SK-N-SH (cell line): ENCODE results near the gene TMEM134. TPM values are rescaled to one million over a fixed set of nuclear protein-coding genes. Genes with fewer than 3 reads are reported as not detected.
"Not testable (repeated sequence)": the region's sequence is repeated elsewhere in the genome, so short reads cannot be mapped to it uniquely, and the experiment has no call there.

Experiments
- CTCF ChIA-PET: fragments of 300-600, 350-600 bp; formaldehyde crosslinking; extraction: SDS; loops from one replicate; lab custom pipeline; 2021; lab: Yijun Ruan, JAX
- POLR2A ChIA-PET: fragments of 350-600 bp; sonication (Branson Sonifier 250); formaldehyde crosslinking; extraction: SDS; loops from one replicate; lab custom pipeline; 2020; ENCODE audit warnings: antibody characterized with exemption, inconsistent platforms; lab: Yijun Ruan, JAX
- DNase-seq: peaks from one replicate; pipeline ENCODE4 v3.0.0; 2012
- H2AFZ ChIP-seq: fragments of 200-600 bp; sonication (generic); 2 replicates; pipeline ENCODE4 v1.8.1; 2016; ENCODE audit warnings: antibody characterized with exemption, mild to moderate bottlenecking, low read depth
- H3F3A ChIP-seq: fragments of 200-600 bp; sonication (generic); replicated peaks from 2 replicates; pipeline ENCODE3; 2016; ENCODE audit warnings: antibody characterized with exemption, mild to moderate bottlenecking; ENCODE audit not compliant: insufficient read depth
- H3K27ac ChIP-seq, 2 experiments: fragments of 200-500 bp in 1 of 2; fragments of 200-600 bp in 1 of 2; sonication (Bioruptor generic) in 1 of 2; sonication (generic), shearing (Covaris generic) in 1 of 2; 2 replicates each; pipeline versions ENCODE4 v1.5.1 to v1.6.1; 2014 to 2016; ENCODE audit warnings: low read depth in 2 of 2, inconsistent platforms in 1 of 2, low read length in 1 of 2, mild to moderate bottlenecking in 1 of 2, mixed read lengths in 1 of 2
- H3K27me3 ChIP-seq: fragments of 200-600 bp; sonication (generic), shearing (Covaris generic); 2 replicates; pipeline ENCODE4 v1.6.1; 2016; ENCODE audit warnings: mixed run types; ENCODE audit not compliant: insufficient read depth
- H3K36me3 ChIP-seq, 2 experiments: fragments of 200-500 bp in 1 of 2; fragments of 200-600 bp in 1 of 2; sonication (Bioruptor generic) in 1 of 2; sonication (generic) in 1 of 2; replicated peaks in 1 of 2; 2 replicates each; pipeline versions ENCODE3 to v1.5.1; 2014 to 2016; ENCODE audit warnings: low read length in 1 of 2, mild to moderate bottlenecking in 1 of 2; ENCODE audit not compliant: insufficient read depth in 2 of 2, control insufficient read depth in 1 of 2
- H3K4me1 ChIP-seq, 2 experiments: fragments of 200-500 bp in 1 of 2; fragments of 200-600 bp in 1 of 2; sonication (Bioruptor generic) in 1 of 2; sonication (generic), shearing (Covaris generic) in 1 of 2; 2 replicates each; pipeline versions ENCODE4 v1.5.1 to v1.6.1; 2014 to 2016; ENCODE audit warnings: low read depth in 1 of 2, low read length in 1 of 2, mixed run types in 1 of 2; ENCODE audit not compliant: insufficient read depth in 2 of 2, control insufficient read depth in 1 of 2
- H3K4me2 ChIP-seq: fragments of 200-600 bp; sonication (generic), shearing (Covaris generic); 2 replicates; pipeline ENCODE4 v1.6.1; 2017; ENCODE audit warnings: mixed run types
- H3K4me3 ChIP-seq, 2 experiments: fragments of 200-500 bp in 1 of 2; fragments of 200-600 bp in 1 of 2; sonication (Bioruptor generic) in 1 of 2; sonication (generic), shearing (Covaris generic) in 1 of 2; 2 replicates each; pipeline versions ENCODE4 v1.5.1 to v1.8.1; 2014 to 2016; ENCODE audit warnings: low read depth in 2 of 2, inconsistent platforms in 1 of 2, low read length in 1 of 2, mild to moderate bottlenecking in 1 of 2, mixed read lengths in 1 of 2, moderate library complexity in 1 of 2
- H3K79me2 ChIP-seq: fragments of 200-600 bp; sonication (generic); 2 replicates; pipeline ENCODE4 v1.8.1; 2017; ENCODE audit warnings: mild to moderate bottlenecking; ENCODE audit not compliant: insufficient read depth
- H3K9ac ChIP-seq: fragments of 200-600 bp; sonication (generic); 2 replicates; pipeline ENCODE4 v1.6.1; 2017; ENCODE audit warnings: mixed run types
- H3K9me2 ChIP-seq: fragments of 200-600 bp; sonication (generic); 2 replicates; pipeline ENCODE4 v1.6.1; 2017; ENCODE audit warnings: mixed run types
- H3K9me3 ChIP-seq: fragments of 200-600 bp; sonication (generic); 2 replicates; pipeline ENCODE4 v1.6.1; 2017; ENCODE audit warnings: mixed run types, mild to moderate bottlenecking, moderate library complexity
- H4K20me1 ChIP-seq: fragments of 200-600 bp; sonication (generic); 2 replicates; pipeline ENCODE4 v1.6.1; 2017; ENCODE audit warnings: mild to moderate bottlenecking, mixed run types; ENCODE audit not compliant: insufficient read depth
- ELF1 ChIP-seq: IDR thresholded peaks from 2 replicates; pipeline ENCODE4 v1.4.0; 2012
- EP300 ChIP-seq, 2 experiments: IDR thresholded peaks; 2 replicates each; pipeline versions ENCODE4 v1.4.0 to v1.6.1; 2012; ENCODE audit warnings: borderline replicate concordance in 1 of 2, low read depth in 1 of 2, low read length in 1 of 2
- EZH2phosphoT487 ChIP-seq: fragments of 200-600 bp; sonication (generic); IDR thresholded peaks from 2 replicates; pipeline ENCODE4 v1.6.1; 2017; ENCODE audit warnings: low read depth, mixed run types, mild to moderate bottlenecking, antibody characterized with exemption, moderate library complexity, borderline replicate concordance
- FOSL2 ChIP-seq: IDR thresholded peaks from 2 replicates; pipeline ENCODE4 v1.4.0; 2012; ENCODE audit warnings: low read depth, mild to moderate bottlenecking, moderate library complexity, borderline replicate concordance
- JUND ChIP-seq: IDR thresholded peaks from 2 replicates; pipeline ENCODE4 v1.4.0; 2012
- MEF2A ChIP-seq: IDR thresholded peaks from 2 replicates; pipeline ENCODE4 v1.4.0; 2012; ENCODE audit warnings: low read depth, borderline replicate concordance
- POLR2AphosphoS5 ChIP-seq: IDR thresholded peaks from 2 replicates; pipeline ENCODE4 v1.6.1; 2012; ENCODE audit warnings: low read depth, low read length
- RAD21 ChIP-seq: IDR thresholded peaks from 2 replicates; pipeline ENCODE4 v1.6.1; 2012; ENCODE audit warnings: mild to moderate bottlenecking, low read length
- SMC3 ChIP-seq: IDR thresholded peaks from 2 replicates; pipeline ENCODE4 v1.6.1; 2012; ENCODE audit warnings: low read depth, low read length, improper control_type of control experiment
- TAF1 ChIP-seq: IDR thresholded peaks from 2 replicates; pipeline ENCODE4 v1.6.1; 2012; ENCODE audit warnings: low read depth, mild to moderate bottlenecking, low read length, moderate library complexity, borderline replicate concordance
- TCF12 ChIP-seq: IDR thresholded peaks from 2 replicates; pipeline ENCODE4 v1.4.0; 2012
- TEAD4 ChIP-seq: IDR thresholded peaks from 2 replicates; pipeline ENCODE4 v1.4.0; 2012; ENCODE audit warnings: mild to moderate bottlenecking, borderline replicate concordance; ENCODE audit not compliant: insufficient read depth
- WGBS: methylation state at CpG from one replicate; pipeline ENCODE4 v1.1.6; 2017; ENCODE audit warnings: low lambda C conversion rate; 5-methylcytosine and 5-hydroxymethylcytosine counted together
- polyA plus RNA-seq, 3 experiments: library from polyadenylated mRNA; depleted of rRNA; stranded (reverse); fragments of >200 nt; gene quantifications; 2 replicates each; pipeline ENCODE4 v1.2.3, GENCODE V29; 2012
- TF ChIP-seq, protein P1 (sequence below): fragments of 150-350 bp; IDR thresholded peaks from 2 replicates; pipeline ENCODE4 v1.6.1; 2017; ENCODE audit warnings: antibody characterized with exemption, low read length, low read depth, borderline replicate concordance
- TF ChIP-seq, protein P2 (sequence below): IDR thresholded peaks from 2 replicates; pipeline ENCODE4 v1.4.0; 2012; ENCODE audit warnings: low read depth
- TF ChIP-seq, protein P3 (sequence below): IDR thresholded peaks from 2 replicates; pipeline ENCODE4; 2012
- TF ChIP-seq, protein P4 (sequence below): IDR thresholded peaks from 2 replicates; pipeline ENCODE4 v1.4.0; 2012; ENCODE audit warnings: low read depth, borderline replicate concordance

TMEM134 gene
- polyA plus RNA-seq, 1 of the 3 experiments (the other 2 are of a cell fraction) = 132 TPM

DNA sequence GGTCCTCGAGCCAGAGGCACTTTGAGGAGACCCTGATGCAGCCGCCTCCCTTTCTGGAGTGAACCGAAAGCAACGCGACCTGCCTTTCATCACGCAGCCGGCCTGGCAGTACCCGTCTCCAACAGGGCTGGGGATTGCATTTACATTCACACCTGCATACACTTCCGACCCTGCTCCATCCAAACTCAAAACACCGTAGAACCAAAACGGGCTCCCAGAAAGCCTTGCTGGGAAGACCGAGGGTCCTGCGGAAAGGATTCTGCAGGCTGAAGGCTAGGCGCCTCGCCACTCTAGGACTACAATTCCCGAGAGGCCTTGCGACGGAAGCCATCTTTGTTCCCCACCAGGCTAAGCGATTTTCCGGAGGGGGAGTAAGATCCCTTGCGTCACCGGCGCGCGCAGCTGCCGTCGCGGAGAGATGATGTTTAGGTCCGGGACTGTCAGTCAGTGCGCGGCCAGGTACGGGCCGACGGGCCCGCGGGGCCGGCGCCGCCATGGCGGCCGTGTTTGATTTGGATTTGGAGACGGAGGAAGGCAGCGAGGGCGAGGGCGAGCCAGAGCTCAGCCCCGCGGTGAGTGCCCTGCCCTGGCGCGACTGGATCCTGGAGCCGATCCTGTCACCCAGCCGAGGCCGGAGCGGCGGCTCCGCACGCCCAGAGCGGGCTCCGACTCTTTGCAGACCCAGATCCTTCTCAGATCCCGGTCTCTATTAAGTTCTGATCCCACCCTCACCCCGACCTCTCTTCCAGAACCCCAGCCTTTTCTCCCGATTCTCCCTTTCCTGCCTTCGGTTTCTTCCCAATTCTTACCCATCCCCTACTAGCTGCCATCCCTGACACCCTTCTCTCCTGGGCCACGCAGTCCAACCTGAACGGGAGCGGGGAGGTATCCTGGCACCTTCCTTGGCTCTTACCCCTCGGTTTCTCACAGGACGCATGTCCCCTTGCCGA, 40.7 kb downstream of the TMEM134 start, which contains the start of gene RPS6KB2 (continued):
- TF ChIP-seq, protein P1, sequence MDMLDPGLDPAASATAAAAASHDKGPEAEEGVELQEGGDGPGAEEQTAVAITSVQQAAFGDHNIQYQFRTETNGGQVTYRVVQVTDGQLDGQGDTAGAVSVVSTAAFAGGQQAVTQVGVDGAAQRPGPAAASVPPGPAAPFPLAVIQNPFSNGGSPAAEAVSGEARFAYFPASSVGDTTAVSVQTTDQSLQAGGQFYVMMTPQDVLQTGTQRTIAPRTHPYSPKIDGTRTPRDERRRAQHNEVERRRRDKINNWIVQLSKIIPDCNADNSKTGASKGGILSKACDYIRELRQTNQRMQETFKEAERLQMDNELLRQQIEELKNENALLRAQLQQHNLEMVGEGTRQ = no peak
- TF ChIP-seq TCF12 (no peak), SMC3 (no peak), RAD21 (no peak)
- TF ChIP-seq, protein P2, sequence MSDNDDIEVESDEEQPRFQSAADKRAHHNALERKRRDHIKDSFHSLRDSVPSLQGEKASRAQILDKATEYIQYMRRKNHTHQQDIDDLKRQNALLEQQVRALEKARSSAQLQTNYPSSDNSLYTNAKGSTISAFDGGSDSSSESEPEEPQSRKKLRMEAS = no peak
- TF ChIP-seq, protein P3, sequence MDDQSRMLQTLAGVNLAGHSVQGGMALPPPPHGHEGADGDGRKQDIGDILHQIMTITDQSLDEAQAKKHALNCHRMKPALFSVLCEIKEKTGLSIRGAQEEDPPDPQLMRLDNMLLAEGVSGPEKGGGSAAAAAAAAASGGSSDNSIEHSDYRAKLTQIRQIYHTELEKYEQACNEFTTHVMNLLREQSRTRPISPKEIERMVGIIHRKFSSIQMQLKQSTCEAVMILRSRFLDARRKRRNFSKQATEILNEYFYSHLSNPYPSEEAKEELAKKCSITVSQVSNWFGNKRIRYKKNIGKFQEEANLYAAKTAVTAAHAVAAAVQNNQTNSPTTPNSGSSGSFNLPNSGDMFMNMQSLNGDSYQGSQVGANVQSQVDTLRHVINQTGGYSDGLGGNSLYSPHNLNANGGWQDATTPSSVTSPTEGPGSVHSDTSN = peak; percentile 90

DNA sequence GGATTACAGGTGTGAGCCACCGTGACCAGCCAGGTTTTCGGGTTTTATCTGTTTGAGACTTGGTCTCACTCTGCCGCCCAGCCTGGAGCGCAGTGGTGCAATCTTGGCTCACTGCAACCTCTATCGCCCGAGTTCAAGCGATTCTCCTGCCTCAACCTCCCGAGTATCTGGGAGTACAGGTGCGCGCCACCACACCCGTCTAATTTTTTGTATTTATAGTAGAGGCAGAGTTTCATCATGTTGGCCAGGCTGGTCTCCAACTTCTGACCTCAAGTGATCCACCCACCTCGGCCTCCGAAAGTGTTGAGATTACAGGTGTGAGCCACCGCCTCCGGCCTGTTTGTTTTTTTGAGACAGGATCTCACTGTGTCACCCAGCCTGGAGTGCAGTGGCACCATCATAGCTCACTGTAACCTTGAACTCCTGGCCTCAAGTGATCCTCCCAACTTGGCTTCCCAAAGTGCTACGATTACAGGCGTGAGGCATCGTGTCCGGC, 41.6 kb downstream of the TMEM134 start:
- Histone ChIP-seq H3K9ac (peak overlapping the region; percentile 92), H3K27ac (peak overlapping the region in 1 of 2 experiments; percentile 49; a peak in 2 of 4 replicates), H2AFZ (peak overlapping the region; percentile 78; the same call in 1 of the 2 replicates), H3K4me2 (peak overlapping the region; percentile 99), H3K79me2 (peaks cover 28% of the 10 kb centered on the region), H3K4me3 (peak overlapping the region; percentile 76 to 85)
- H3K27me3 ChIP-seq, H3F3A ChIP-seq, H4K20me1 ChIP-seq, DNase-seq, H3K9me2 ChIP-seq, H3K4me1 ChIP-seq, H3K9me3 ChIP-seq, H3K36me3 ChIP-seq: not testable (repeated sequence)
- ChIA-PET POLR2A (interaction anchor here (0.6 to 1.8 kb wide), 2 partner anchors 26 to 27 kb away, joined by 3 to 6 read pairs; partner anchors contain the start of gene PPP1CA), CTCF (interaction anchor here (0.8 kb wide), 2 partner anchors 59 to 156 kb away, joined by 3 read pairs; no protein-coding TSS in a partner anchor)
- 80% methylated on average over 19 of the region's 19 CpGs for WGBS

DNA sequence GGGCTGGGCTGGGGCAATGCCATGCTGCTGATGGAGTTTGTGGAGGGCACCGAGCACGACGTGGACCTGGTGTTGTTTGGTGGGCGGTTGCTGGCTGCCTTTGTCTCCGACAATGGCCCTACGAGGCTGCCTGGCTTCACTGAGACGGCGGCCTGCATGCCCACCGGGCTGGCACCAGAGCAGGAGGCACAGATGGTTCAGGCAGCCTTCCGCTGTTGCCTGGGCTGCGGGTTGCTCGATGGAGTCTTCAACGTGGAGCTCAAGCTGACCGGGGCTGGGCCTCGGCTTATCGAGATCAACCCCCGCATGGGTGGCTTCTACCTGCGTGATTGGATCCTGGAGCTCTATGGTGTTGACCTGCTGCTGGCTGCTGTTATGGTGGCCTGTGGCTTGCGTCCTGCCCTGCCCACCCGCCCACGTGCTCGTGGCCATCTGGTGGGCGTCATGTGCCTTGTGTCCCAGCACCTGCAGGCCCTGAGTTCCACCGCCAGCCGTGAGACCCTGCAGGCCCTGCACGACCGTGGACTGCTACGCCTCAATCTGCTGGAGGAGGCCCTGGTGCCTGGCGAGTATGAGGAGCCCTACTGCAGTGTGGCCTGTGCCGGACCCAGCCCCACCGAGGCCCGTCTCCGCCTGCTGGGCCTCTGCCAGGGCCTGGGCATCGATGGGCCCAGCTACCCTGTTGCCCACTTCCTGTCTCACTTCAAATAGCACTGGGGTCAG, 45.0 kb downstream of the TMEM134 start:
- H4K20me1 ChIP-seq = no peaks in the 10 kb centered on the region
- H3K27me3 ChIP-seq = no peaks in the 10 kb centered on the region
- H2AFZ ChIP-seq = no peak overlapping the region
- peaks cover 5 to 12% of the 10 kb centered on the region in 2 experiments; a peak in 2 of 4 replicates for H3K4me1 ChIP-seq
- no peak overlapping the region for H3K4me3 ChIP-seq
- no peaks in the 10 kb centered on the region for H3K9me3 ChIP-seq
- H3K27ac ChIP-seq = no peak overlapping the region
- no peaks in the 10 kb centered on the region for H3K36me3 ChIP-seq
- H3K9ac ChIP-seq = no peak overlapping the region
- no peaks in the 10 kb centered on the region for H3F3A ChIP-seq
- ChIA-PET POLR2A (interaction anchor here (1.4 kb wide), 1 partner anchor 22 kb away, joined by 4 read pairs; the partner anchor contains the start of gene PPP1CA), CTCF (interaction anchor here (0.7 to 1.7 kb wide), 2 partner anchors 23 to 41 kb away, joined by 3 to 9 read pairs; partner anchors contain the start of gene PPP1CA)
- peaks cover 8% of the 10 kb centered on the region for H3K79me2 ChIP-seq
- no peak for DNase-seq
- TF ChIP-seq TAF1 (no peak), POLR2AphosphoS5 (no peak), ELF1 (no peak), MEF2A (no peak), EP300 (IDR thresholded peaks at IDR 0.05; ENCODE audit: borderline replicate concordance in 1 of 2, low read depth in 1 of 2, low read length in 1 of 2) (no peak), FOSL2 (no peak), EZH2phosphoT487 (no peak), JUND (no peak), TEAD4 (no peak)
- TF ChIP-seq, protein P1 = no peak
- TF ChIP-seq, protein P4, sequence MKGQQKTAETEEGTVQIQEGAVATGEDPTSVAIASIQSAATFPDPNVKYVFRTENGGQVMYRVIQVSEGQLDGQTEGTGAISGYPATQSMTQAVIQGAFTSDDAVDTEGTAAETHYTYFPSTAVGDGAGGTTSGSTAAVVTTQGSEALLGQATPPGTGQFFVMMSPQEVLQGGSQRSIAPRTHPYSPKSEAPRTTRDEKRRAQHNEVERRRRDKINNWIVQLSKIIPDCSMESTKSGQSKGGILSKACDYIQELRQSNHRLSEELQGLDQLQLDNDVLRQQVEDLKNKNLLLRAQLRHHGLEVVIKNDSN = no peak
- WGBS = 82% methylated on average over 11 of the region's 34 CpGs
- no peak overlapping the region for H3K4me2 ChIP-seq
- H3K9me2 ChIP-seq = no peaks in the 10 kb centered on the region
